ENCODE measurements around the gene TANGO2.

The TANGO2 gene

DNA sequence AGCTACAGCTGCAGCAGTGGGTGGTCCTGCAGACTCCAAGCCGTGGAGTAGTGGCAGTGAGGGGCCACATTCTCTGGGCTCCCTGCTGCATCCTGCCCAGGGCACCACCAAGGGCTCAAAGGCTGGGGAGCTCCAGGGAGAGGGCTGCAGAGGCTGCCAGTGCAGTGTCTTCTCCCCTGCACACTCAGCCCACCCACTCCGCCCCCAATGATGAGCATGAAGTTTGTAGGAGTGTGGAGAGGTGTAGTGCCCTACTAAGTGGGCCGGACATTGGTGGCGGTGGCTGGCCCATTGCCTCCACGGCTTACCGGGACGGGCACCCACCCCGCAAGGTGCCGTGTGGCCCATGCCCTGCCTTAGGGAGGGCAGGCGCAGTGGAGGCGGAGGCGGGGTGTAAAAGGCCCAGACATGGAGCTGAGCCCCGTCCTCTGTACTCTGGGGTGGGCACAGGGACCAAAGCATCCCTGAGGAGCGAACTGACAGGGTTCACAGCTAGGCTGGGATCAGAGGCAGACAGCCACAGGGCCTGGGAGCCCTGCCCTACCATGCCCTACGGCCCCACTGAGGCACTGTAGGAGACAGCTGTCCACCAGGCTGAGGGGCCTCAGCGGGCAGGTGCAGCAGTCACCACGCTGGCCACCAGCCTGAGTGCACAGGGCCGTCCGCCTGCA is 23.2 kb upstream of the TANGO2 start:
- H3K36me3 Mint-ChIP-seq (ENCODE audit: low read depth), result peaks cover under 1% of the 10 kb centered on the region

DNA sequence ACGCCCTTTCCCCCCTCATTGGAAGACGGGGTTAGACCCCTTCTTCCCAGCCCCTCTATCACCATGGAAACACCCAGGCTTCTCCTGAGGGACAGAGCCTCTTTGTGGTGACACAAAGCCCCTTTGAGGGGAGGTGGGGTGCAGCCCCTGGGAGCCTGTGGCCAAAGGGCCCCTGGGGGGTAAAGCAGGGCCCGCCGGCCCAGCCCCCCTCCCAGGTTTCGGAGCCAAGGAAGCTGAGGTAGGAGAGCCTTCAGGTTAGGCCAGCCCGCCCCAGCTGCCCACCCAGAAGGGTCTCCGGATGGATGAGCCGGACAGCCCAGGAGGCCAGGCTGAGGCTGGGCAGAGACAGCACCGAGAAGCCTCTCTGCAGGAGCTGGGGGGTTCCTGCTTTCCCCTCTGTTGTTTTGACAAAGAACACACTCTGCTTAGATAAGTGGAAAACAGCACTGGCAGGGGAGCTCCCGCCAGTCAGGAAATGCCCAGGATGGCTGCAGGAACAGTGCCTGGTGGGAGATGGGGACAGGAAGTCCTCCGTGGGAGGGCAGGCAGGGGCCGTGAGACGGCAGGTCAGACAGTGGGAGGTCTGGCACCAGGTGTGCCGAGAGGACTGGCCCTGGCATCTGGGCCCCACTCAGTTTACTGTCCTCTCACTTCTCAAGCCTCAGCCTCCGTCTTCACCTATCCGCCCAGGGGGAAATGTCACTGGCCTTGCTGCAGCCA is 22.5 kb upstream of the TANGO2 start:
- Mint-ChIP-seq H3K9me3 (peaks cover 12% of the 10 kb centered on the region), H3K27me3 (ENCODE audit: low read depth, poor library complexity) (no peaks in the 10 kb centered on the region), H3K27ac (no peak overlapping the region), H3K36me3 (ENCODE audit: low read depth) (peaks cover 7% of the 10 kb centered on the region), H3K4me3 (no peak overlapping the region), H3K4me1 (peaks cover 29% of the 10 kb centered on the region)
- TF ChIP-seq, protein P1, sequence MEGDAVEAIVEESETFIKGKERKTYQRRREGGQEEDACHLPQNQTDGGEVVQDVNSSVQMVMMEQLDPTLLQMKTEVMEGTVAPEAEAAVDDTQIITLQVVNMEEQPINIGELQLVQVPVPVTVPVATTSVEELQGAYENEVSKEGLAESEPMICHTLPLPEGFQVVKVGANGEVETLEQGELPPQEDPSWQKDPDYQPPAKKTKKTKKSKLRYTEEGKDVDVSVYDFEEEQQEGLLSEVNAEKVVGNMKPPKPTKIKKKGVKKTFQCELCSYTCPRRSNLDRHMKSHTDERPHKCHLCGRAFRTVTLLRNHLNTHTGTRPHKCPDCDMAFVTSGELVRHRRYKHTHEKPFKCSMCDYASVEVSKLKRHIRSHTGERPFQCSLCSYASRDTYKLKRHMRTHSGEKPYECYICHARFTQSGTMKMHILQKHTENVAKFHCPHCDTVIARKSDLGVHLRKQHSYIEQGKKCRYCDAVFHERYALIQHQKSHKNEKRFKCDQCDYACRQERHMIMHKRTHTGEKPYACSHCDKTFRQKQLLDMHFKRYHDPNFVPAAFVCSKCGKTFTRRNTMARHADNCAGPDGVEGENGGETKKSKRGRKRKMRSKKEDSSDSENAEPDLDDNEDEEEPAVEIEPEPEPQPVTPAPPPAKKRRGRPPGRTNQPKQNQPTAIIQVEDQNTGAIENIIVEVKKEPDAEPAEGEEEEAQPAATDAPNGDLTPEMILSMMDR (IDR thresholded peaks at IDR 0.05), result no peak
- DNase-seq, result no peak

More for the DNA sequence above, 23.2 kb upstream of the TANGO2 start:
- DNase-seq, result no peak
- peaks cover 5% of the 10 kb centered on the region for H3K9me3 Mint-ChIP-seq
- TF ChIP-seq, protein P1 (IDR thresholded peaks at IDR 0.05), result no peak
- no peak overlapping the region for H3K27ac Mint-ChIP-seq
- H3K27me3 Mint-ChIP-seq (ENCODE audit: low read depth, poor library complexity), result no peaks in the 10 kb centered on the region
- peaks cover 29% of the 10 kb centered on the region for H3K4me1 Mint-ChIP-seq
- no peak overlapping the region for H3K4me3 Mint-ChIP-seq

DNA sequence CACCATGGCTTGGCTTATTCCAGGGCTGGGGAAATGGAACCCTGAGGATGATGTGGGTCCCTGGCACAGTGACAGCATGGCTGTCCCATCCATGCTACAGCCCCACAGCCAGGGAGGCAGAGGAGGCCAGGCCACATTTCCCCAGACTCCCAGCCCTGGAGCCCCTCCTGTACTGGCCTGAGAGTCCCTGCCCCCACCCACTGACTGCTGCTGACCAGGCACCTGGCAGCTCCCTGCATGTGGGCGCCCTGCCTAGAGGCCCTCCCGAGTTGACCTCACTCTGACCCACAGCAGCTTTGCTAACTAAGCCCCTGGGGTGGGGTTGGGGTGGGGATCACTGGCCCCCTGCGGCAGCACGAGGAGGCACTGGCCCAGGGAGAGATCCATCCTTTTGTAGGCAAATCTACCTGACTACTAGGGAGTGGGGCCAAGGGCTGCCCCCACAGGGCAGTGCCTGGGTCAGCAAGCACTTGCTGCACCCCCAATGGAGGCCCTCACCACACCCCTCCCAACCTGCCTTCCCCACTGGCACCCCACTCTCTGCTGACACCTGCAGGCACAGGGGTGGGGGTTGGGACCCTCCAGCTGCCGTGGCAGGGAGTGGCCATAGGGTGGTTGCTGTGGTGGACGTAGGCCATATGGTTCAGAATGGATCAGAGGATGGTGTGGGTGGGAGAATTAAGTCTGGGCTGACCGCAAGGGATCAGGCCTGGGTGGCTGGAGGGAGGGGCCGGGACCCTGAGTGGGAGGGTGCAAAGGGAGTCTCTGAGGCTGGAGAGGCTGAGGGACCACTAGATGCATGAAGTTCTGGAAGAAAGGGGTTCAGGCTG is 21.7 kb upstream of the TANGO2 start:
- Mint-ChIP-seq H3K4me3 (no peak overlapping the region), H3K36me3 (ENCODE audit: low read depth) (peaks cover 15% of the 10 kb centered on the region), H3K4me1 (peaks cover 29% of the 10 kb centered on the region), H3K27ac (no peak overlapping the region), H3K27me3 (ENCODE audit: low read depth, poor library complexity) (no peaks in the 10 kb centered on the region), H3K9me3 (peaks cover 20% of the 10 kb centered on the region)
- TF ChIP-seq, protein P1 (IDR thresholded peaks at IDR 0.05), result no peak
- no peak for DNase-seq

DNA sequence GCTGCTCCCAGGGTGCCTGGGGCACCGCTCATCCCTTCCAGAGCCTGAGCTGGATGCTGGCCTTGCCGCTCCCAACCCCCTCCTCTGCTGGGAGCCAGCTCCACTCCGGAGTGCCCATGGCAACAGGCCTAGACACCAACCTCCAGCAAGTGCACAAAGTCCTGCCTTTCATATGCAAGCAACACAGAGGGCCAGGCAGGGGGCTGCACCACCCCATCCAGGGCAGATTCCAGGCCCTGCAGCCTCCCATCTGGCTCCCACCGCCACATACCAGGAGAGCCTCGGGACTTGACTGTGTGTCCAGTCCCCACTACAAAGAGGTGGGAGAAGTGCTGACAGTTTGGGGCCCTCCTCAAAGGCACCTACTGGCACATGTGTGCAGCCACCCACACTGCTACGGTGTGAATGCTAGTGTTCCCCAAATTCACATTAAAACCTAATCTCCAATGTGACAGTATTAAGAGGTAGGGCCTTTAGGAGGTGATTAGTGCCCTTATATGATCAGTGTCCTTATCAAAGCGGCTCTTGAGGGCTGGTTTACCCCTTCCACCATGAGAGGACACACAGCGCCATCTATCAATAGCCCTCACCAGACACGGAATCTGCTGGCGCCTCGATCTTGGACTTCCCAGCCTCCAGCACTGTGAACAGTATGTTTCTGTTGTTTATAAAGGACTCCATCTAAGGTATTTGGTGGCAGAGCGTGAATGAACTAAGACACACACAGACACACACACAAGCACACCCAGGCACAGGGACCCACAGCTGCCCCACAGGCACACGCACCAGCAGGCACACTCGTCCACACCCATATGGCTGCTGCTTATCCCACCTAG is 20.4 kb upstream of the TANGO2 start:
- DNase-seq, result no peak
- H3K27ac Mint-ChIP-seq, result no peak overlapping the region
- H3K4me1 Mint-ChIP-seq, result peaks cover 29% of the 10 kb centered on the region
- peaks cover 32% of the 10 kb centered on the region for H3K9me3 Mint-ChIP-seq
- TF ChIP-seq, protein P1 (IDR thresholded peaks at IDR 0.05), result no peak
- peaks cover 25% of the 10 kb centered on the region for H3K36me3 Mint-ChIP-seq (ENCODE audit: low read depth)
- no peaks in the 10 kb centered on the region for H3K27me3 Mint-ChIP-seq (ENCODE audit: low read depth, poor library complexity)
- H3K4me3 Mint-ChIP-seq, result no peak overlapping the region

DNA sequence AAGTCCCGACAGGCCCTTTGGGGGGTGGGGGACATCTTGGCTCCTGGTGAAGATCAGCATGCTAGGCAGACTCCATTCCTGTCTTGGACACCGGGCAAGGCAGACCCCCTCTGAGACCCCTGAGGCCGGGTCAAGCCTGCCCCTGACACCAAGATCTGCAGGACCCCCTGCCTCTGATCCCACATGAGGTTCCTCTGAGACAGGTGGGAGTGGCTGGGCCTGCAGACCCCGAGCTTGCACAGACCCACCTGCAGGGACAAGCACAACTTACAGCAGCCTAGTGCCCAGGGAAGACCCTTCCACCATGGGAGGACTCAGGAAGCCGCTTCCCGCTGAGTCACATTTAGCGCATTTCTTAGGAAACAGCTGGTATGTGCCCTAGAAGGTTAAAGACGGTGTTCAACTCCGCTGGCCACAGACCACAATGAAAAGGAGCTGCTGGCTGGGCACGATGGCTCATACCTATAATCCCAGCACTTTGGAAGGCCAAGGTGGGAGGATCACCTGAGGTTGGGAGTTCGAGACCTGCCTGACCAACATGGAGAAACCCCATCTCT is 19.8 kb upstream of the TANGO2 start:
- H3K4me1 Mint-ChIP-seq, result peaks cover 33% of the 10 kb centered on the region

More for the DNA sequence above, 19.8 kb upstream of the TANGO2 start:
- Mint-ChIP-seq H3K27me3 (ENCODE audit: low read depth, poor library complexity) (no peaks in the 10 kb centered on the region), H3K9me3 (peaks cover 37% of the 10 kb centered on the region), H3K27ac (no peak overlapping the region), H3K4me3 (no peak overlapping the region), H3K36me3 (ENCODE audit: low read depth) (peaks cover 29% of the 10 kb centered on the region)
- no peak for DNase-seq
- TF ChIP-seq, protein P1 (IDR thresholded peaks at IDR 0.05), result no peak
